ENCODE data around the gene PLCB3. TPM values are rescaled to one million over a fixed set of nuclear protein-coding genes. Genes with fewer than 3 reads are reported as not detected.

The PLCB3 gene
- total RNA-seq, 1 experiment from 2014 or later = 34.6 TPM

GRCh38 chr11:64299847-64300648 lies 48.7 kb downstream of the PLCB3 start, which contains the start of gene CATSPERZ:
Gene CATSPERZ (plus strand): TSS chr11:64300358. CDS start chr11:64300411, 53 bp downstream.
- ChIA-PET POLR2A (interaction anchor here (1.6 to 5.8 kb wide), 7 partner anchors 15 to 115 kb away, joined by 8 to 107 read pairs (median 19); partner anchors contain the start of genes BAD, FKBP2, GPR137 and PLCB3), CTCF (interaction anchor here (0.6 to 5.1 kb wide), 22 partner anchors 8 to 464 kb away, joined by 3 to 96 read pairs (median 6); partner anchors contain the start of genes BAD, CCDC88B, FERMT3 and FKBP2)
- intact Hi-C loops (cut with micrococcal nuclease) = loop anchor here (2.0 to 5.0 kb wide), 2 partner anchors 47 to 113 kb away; partner anchors contain the start of gene STIP1
- Mint-ChIP-seq H3K4me1 (ENCODE audit: insufficient read depth, unreplicated experiment) (peaks cover 16% of the 10 kb centered on the region), H3K36me3 (ENCODE audit: insufficient read depth, unreplicated experiment) (no peaks in the 10 kb centered on the region), H3K9me3 (ENCODE audit: unreplicated experiment) (no peaks in the 10 kb centered on the region), H3K4me3 (ENCODE audit: unreplicated experiment) (peak within 1 kb of the TSS; percentile 64), H3K27me3 (ENCODE audit: insufficient read depth, unreplicated experiment) (no peaks in the 10 kb centered on the region), H3K27ac (ENCODE audit: low read depth, unreplicated experiment) (no peak within 1 kb of the TSS)
- no TSS peak for BruUV-seq (replicated peaks)
- TF ChIP-seq, protein P1, sequence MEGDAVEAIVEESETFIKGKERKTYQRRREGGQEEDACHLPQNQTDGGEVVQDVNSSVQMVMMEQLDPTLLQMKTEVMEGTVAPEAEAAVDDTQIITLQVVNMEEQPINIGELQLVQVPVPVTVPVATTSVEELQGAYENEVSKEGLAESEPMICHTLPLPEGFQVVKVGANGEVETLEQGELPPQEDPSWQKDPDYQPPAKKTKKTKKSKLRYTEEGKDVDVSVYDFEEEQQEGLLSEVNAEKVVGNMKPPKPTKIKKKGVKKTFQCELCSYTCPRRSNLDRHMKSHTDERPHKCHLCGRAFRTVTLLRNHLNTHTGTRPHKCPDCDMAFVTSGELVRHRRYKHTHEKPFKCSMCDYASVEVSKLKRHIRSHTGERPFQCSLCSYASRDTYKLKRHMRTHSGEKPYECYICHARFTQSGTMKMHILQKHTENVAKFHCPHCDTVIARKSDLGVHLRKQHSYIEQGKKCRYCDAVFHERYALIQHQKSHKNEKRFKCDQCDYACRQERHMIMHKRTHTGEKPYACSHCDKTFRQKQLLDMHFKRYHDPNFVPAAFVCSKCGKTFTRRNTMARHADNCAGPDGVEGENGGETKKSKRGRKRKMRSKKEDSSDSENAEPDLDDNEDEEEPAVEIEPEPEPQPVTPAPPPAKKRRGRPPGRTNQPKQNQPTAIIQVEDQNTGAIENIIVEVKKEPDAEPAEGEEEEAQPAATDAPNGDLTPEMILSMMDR (IDR thresholded peaks at IDR 0.05; ENCODE audit: unreplicated experiment) = no peak
- no peak for DNase-seq (ENCODE audit: unreplicated experiment)

- Mint-ChIP-seq H3K27ac (ENCODE audit: low read depth, unreplicated experiment) (no peak overlapping the region), H3K4me1 (ENCODE audit: insufficient read depth, unreplicated experiment) (peaks cover 18% of the 10 kb centered on the region), H3K27me3 (ENCODE audit: insufficient read depth, unreplicated experiment) (no peaks in the 10 kb centered on the region), H3K9me3 (ENCODE audit: unreplicated experiment) (no peaks in the 10 kb centered on the region), H3K36me3 (ENCODE audit: insufficient read depth, unreplicated experiment) (peaks cover 19% of the 10 kb centered on the region), H3K4me3 (ENCODE audit: unreplicated experiment) (peak overlapping the region; percentile 99)
- ChIA-PET CTCF (interaction anchor here (0.5 to 5.1 kb wide), 24 partner anchors 10 to 243 kb away, joined by 3 to 96 read pairs (median 6); partner anchors contain the start of genes BAD, FERMT3, GPR137 and PLCB3), POLR2A (interaction anchor here (0.6 to 5.8 kb wide), 20 partner anchors 13 to 611 kb away, joined by 3 to 107 read pairs (median 8); partner anchors contain the start of genes BAD, FKBP2, NUDT22 and PLCB3)
- intact Hi-C loops (cut with micrococcal nuclease) = loop anchor here (1.0 to 5.0 kb wide), 5 partner anchors 17 to 116 kb away; partner anchors contain the start of genes PPP1R14B and STIP1
- no TSS peak for BruUV-seq (replicated peaks)
- DNase-seq (ENCODE audit: unreplicated experiment) = peak; percentile 46
- TF ChIP-seq, protein P1 (IDR thresholded peaks at IDR 0.05; ENCODE audit: unreplicated experiment) = no peak
These were observed 52.0 kb downstream of the PLCB3 start for GRCh38 chr11:64303109-64304031.

- Mint-ChIP-seq H3K4me1 (ENCODE audit: insufficient read depth, unreplicated experiment) (peaks cover 18% of the 10 kb centered on the region), H3K27me3 (ENCODE audit: insufficient read depth, unreplicated experiment) (no peaks in the 10 kb centered on the region), H3K36me3 (ENCODE audit: insufficient read depth, unreplicated experiment) (peaks cover 25% of the 10 kb centered on the region), H3K9me3 (ENCODE audit: unreplicated experiment) (no peaks in the 10 kb centered on the region), H3K4me3 (ENCODE audit: unreplicated experiment) (peak overlapping the region; percentile 99), H3K27ac (ENCODE audit: low read depth, unreplicated experiment) (peak overlapping the region; percentile 83)
- ChIA-PET CTCF (interaction anchor here (0.5 to 5.1 kb wide), 22 partner anchors 9 to 183 kb away, joined by 3 to 96 read pairs (median 7); partner anchors contain the start of genes BAD, FERMT3, GPR137 and PLCB3), POLR2A (interaction anchor here (0.6 to 5.8 kb wide), 20 partner anchors 13 to 610 kb away, joined by 3 to 107 read pairs (median 7); partner anchors contain the start of genes BAD, FKBP2, NUDT22 and PLCB3)
- no TSS peak for BruUV-seq (replicated peaks)
- no peak for DNase-seq (ENCODE audit: unreplicated experiment)
- TF ChIP-seq, protein P1 (IDR thresholded peaks at IDR 0.05; ENCODE audit: unreplicated experiment) = no peak
- intact Hi-C loops (cut with micrococcal nuclease) = loop anchor here (1.0 to 5.0 kb wide), 5 partner anchors 17 to 117 kb away; partner anchors contain the start of genes PPP1R14B and STIP1
These were observed 52.6 kb downstream of the PLCB3 start for GRCh38 chr11:64304032-64304315.
